NCI-H524 (cell line): ENCODE measurements around the gene MCF2L.

Experiments
- DNase-seq, 2 experiments: peaks; one replicate each; lab custom pipeline; 2025; lab: John Stamatoyannopoulos, UW

MCF2L gene

GRCh38 chr13:112998521-112999280, 29.7 kb downstream of the MCF2L start:
- no peak for DNase-seq

- no peak for DNase-seq
Observed at GRCh38 chr13:112999414-113000177, 30.6 kb downstream of the MCF2L start.

GRCh38 chr13:113000575-113000974, 31.6 kb downstream of the MCF2L start:
- no peak for DNase-seq

- DNase-seq, result peak; percentile 84 to 93
Observed at GRCh38 chr13:113001241-113002140, 32.5 kb downstream of the MCF2L start.

- peak; percentile 48 to 78 for DNase-seq
Observed at GRCh38 chr13:113002206-113002912, 33.3 kb downstream of the MCF2L start.

GRCh38 chr13:113002913-113003290, 33.9 kb downstream of the MCF2L start:
- no peak for DNase-seq

- DNase-seq, result no peak
Observed at GRCh38 chr13:113004126-113004525, 35.1 kb downstream of the MCF2L start.

- no peak for DNase-seq
Observed at GRCh38 chr13:113005076-113005865, 36.3 kb downstream of the MCF2L start.

GRCh38 chr13:113005997-113006396, 37.0 kb downstream of the MCF2L start:
- DNase-seq, result no peak

- peak in 1 of 2 experiments; percentile 9 for DNase-seq
Observed at GRCh38 chr13:113006660-113007059, 37.6 kb downstream of the MCF2L start.

- DNase-seq, result no peak
Observed at GRCh38 chr13:113008851-113009250, 39.8 kb downstream of the MCF2L start.

- DNase-seq, result no peak
Observed at GRCh38 chr13:113009743-113010509, 40.9 kb downstream of the MCF2L start.

- no peak for DNase-seq
Observed at GRCh38 chr13:113010510-113010865, 41.5 kb downstream of the MCF2L start.

GRCh38 chr13:113013303-113013702, 44.3 kb downstream of the MCF2L start:
- DNase-seq, result no peak

GRCh38 chr13:113013878-113014751, 45.1 kb downstream of the MCF2L start:
- no peak for DNase-seq

GRCh38 chr13:113014752-113015745, 46.0 kb downstream of the MCF2L start:
- DNase-seq, result no peak

- DNase-seq, result no peak
Observed at GRCh38 chr13:113015826-113016525, 47.0 kb downstream of the MCF2L start.
